ENCODE results near the gene PFKFB2.

DNA sequence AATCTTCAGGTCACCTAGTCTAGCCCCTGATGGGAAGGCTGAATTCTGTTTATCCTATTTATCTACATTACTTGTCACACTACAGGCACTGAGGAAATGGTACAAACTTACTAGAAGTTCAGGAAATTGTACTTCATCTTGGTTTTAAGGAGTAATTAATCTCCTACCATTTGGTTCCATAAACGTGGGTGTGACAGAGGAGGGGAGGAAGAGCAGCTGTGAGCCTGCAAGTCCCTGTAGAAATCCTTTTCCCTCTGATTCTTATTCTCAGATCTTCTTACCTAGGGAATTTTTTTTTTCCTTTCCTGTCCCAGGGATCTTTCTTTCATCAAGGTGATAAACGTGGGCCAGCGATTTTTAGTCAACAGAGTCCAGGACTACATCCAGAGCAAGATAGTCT lies 14.1 kb downstream of the PFKFB2 start:
- TF ChIP-seq, protein P1, sequence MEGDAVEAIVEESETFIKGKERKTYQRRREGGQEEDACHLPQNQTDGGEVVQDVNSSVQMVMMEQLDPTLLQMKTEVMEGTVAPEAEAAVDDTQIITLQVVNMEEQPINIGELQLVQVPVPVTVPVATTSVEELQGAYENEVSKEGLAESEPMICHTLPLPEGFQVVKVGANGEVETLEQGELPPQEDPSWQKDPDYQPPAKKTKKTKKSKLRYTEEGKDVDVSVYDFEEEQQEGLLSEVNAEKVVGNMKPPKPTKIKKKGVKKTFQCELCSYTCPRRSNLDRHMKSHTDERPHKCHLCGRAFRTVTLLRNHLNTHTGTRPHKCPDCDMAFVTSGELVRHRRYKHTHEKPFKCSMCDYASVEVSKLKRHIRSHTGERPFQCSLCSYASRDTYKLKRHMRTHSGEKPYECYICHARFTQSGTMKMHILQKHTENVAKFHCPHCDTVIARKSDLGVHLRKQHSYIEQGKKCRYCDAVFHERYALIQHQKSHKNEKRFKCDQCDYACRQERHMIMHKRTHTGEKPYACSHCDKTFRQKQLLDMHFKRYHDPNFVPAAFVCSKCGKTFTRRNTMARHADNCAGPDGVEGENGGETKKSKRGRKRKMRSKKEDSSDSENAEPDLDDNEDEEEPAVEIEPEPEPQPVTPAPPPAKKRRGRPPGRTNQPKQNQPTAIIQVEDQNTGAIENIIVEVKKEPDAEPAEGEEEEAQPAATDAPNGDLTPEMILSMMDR (IDR thresholded peaks at IDR 0.05; ENCODE audit: insufficient read depth, low read length): no peak
- TF ChIP-seq GABPA (IDR thresholded peaks at IDR 0.05; ENCODE audit: low read depth): no peak

Measured in HL-60 (cell line).